Adrenal gland (tissue), 5 donors: Measurements from ENCODE around the gene ERBB4.

Experiments used
- POLR2A ChIP-seq, 2 donors: fragments of 450-650 bp; IDR thresholded peaks; one replicate each; pipeline ENCODE4 v1.6.1; 2017; ENCODE audit warnings: antibody characterized with exemption in 2 of 2, mild to moderate bottlenecking in 2 of 2, moderate library complexity in 1 of 2
- TF ChIP-seq, protein P1 (sequence below), 6 experiments: fragments of 450-650 bp in 4 of 6; fragments of 200-600 bp in 2 of 6; sonication (generic) in 1 of 6; IDR thresholded peaks; 1 replicate in 5 of 6; 2 replicates in 1 of 6; pipeline versions ENCODE4 v1.5.1 to v1.8.0; 2016 to 2021; ENCODE audit warnings: antibody characterized with exemption in 6 of 6, mild to moderate bottlenecking in 2 of 6, moderate library complexity in 1 of 6
- donor health status: DM: no; HTN: no; CAD: no.

GRCh38 chr2:211349031-211349430 lies 1189.6 kb downstream of the ERBB4 start:
- TF ChIP-seq, protein P1, sequence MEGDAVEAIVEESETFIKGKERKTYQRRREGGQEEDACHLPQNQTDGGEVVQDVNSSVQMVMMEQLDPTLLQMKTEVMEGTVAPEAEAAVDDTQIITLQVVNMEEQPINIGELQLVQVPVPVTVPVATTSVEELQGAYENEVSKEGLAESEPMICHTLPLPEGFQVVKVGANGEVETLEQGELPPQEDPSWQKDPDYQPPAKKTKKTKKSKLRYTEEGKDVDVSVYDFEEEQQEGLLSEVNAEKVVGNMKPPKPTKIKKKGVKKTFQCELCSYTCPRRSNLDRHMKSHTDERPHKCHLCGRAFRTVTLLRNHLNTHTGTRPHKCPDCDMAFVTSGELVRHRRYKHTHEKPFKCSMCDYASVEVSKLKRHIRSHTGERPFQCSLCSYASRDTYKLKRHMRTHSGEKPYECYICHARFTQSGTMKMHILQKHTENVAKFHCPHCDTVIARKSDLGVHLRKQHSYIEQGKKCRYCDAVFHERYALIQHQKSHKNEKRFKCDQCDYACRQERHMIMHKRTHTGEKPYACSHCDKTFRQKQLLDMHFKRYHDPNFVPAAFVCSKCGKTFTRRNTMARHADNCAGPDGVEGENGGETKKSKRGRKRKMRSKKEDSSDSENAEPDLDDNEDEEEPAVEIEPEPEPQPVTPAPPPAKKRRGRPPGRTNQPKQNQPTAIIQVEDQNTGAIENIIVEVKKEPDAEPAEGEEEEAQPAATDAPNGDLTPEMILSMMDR (IDR thresholded peaks at IDR 0.05): no peak
- no peak for TF ChIP-seq POLR2A (IDR thresholded peaks at IDR 0.05)
